Measurements from ENCODE around the gene OR6N1.

OR6N1 gene

DNA sequence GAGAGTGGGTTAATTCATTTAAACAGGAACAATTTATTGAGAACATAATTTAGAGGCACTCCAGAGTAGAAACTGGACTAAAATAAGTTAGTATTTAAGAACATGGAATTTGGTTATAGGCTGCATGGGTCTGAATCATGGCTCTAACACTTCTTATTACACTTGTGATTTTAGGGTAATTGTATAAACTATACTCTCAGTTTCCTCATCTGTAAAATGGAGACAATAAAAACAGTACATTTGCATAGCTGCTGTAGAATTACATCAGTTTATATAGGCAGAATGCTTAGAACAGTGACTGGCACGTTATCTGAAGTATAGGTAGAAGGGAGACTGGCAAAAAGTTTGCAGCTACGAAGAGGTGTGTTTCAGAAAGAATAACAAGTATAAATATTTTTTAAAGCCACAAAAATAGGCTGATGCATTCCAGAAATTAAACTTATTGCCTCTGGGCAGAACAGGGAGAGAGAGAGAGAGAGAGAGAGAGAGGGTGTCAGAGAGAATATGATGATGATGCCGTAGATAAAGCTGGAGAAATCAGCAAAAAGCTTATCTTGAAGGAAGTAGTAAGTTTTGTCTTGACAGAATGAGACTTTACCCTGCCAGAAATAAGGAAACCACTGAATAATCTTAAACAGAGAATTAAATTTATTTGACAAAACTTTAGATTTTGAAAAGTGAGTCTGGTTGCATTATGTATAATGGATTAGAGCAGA, 43.3 kb downstream of the OR6N1 start:
- no peak for DNase-seq (ENCODE audit: low read depth in 2 of 2)
- no peak overlapping the region for H3K4me3 ChIP-seq (replicated peaks in 1 of 2; ENCODE audit: low read depth in 2 of 2, low read length in 2 of 2)
- TF ChIP-seq, protein P1, sequence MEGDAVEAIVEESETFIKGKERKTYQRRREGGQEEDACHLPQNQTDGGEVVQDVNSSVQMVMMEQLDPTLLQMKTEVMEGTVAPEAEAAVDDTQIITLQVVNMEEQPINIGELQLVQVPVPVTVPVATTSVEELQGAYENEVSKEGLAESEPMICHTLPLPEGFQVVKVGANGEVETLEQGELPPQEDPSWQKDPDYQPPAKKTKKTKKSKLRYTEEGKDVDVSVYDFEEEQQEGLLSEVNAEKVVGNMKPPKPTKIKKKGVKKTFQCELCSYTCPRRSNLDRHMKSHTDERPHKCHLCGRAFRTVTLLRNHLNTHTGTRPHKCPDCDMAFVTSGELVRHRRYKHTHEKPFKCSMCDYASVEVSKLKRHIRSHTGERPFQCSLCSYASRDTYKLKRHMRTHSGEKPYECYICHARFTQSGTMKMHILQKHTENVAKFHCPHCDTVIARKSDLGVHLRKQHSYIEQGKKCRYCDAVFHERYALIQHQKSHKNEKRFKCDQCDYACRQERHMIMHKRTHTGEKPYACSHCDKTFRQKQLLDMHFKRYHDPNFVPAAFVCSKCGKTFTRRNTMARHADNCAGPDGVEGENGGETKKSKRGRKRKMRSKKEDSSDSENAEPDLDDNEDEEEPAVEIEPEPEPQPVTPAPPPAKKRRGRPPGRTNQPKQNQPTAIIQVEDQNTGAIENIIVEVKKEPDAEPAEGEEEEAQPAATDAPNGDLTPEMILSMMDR (IDR thresholded peaks at IDR 0.05; ENCODE audit: low read depth, low read length), result no peak

DNA sequence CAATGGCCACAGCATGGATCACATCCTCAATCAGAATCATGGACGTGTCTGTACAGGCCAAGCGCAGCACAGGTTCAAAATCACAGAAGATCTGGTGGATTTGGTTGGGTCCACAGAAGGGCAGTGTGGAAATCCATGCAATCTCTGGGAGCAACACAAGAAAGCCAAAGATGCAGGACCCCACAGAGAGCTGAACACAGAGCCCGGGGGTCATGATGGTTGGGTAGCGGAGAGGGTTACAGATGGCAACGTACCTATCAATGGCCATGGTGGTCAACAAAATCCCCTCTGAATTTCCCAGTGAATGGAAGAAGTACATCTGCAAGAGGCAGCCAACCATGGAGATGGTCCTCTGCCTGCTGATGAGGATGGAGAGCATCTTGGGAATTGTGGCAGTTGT, 47.6 kb downstream of the OR6N1 start:
- H3K4me3 ChIP-seq (replicated peaks in 1 of 2; ENCODE audit: low read depth in 2 of 2, low read length in 2 of 2), result no peak overlapping the region
- no peak for DNase-seq (ENCODE audit: low read depth in 2 of 2)
- TF ChIP-seq, protein P1 (IDR thresholded peaks at IDR 0.05; ENCODE audit: low read depth, low read length), result no peak

DNA sequence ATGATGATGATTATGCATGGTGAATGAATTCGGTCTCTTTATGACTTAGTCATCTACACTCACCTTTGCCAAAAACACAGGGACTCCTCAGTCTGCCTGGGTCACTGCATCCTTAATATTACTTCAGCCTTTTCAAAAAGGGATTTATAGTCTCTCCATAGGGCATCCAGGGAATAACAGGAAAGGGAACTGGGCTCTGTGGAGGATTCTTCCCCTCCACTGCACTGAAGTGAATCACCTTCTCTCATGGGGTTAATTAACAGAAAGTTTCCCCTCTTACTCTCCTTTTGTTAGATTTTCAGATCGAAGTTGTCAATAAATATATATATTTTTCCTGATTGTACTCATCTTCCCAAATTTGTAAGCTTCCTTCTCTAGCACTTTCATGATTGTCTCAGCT, 51.4 kb downstream of the OR6N1 start, which contains the start of gene OR6K3:
Gene OR6K3, minus strand, starts transcription at position 101 of the 400 bp plus-strand sequence. CDS start 2,605 bp downstream, outside the sequence.
- no peak for DNase-seq (ENCODE audit: low read depth in 2 of 2)
- TF ChIP-seq, protein P1 (IDR thresholded peaks at IDR 0.05; ENCODE audit: low read depth, low read length), result no peak

DNA sequence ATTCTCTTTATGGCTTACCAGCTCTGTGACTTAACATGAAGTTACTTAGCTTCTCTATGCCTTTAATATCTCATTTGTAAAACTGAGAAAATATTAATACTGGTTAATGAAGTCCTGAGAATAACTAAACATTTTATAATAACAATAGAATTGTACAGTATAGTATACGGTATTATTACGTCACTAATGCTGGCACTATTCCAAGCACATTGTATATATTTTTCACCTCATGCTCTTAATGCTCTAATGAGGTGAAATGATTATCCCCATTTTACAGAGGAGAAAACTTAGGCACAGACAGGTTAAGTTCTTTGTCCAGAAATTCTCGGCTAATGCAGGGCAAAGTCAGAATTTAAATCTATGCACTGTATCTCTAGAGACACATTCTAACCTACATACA, 52.3 kb downstream of the OR6N1 start:
- TF ChIP-seq, protein P1 (IDR thresholded peaks at IDR 0.05; ENCODE audit: low read depth, low read length), result no peak

More for the DNA sequence above, 51.4 kb downstream of the OR6N1 start, which contains the start of gene OR6K3:
- no peak within 1 kb of the TSS for H3K4me3 ChIP-seq (replicated peaks in 1 of 2; ENCODE audit: low read depth in 2 of 2, low read length in 2 of 2)

DNA sequence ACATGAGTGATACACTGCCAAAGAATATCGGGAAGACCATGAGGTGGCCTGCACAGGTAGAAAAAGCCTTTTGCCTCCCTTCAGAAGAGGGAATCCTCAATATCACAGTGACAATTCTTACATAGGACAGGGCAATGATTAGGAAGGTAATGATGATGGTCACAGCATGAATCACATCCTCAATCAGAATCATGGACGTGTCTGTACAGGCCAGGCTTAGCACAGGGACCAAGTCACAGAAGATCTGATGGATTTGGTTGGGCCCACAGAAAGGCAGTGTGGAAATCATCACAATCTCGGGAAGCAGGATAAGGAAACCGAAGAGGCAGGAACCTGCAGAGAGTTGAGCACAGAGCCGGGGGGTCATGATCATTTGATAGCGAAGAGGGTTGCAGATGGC, 54.7 kb downstream of the OR6N1 start:
- TF ChIP-seq, protein P1 (IDR thresholded peaks at IDR 0.05; ENCODE audit: low read depth, low read length), result no peak
- no peak overlapping the region for H3K4me3 ChIP-seq (replicated peaks in 1 of 2; ENCODE audit: low read depth in 2 of 2, low read length in 2 of 2)
- DNase-seq (ENCODE audit: low read depth in 2 of 2), result no peak

More for the DNA sequence above, 52.3 kb downstream of the OR6N1 start:
- no peak for DNase-seq (ENCODE audit: low read depth in 2 of 2)
- H3K4me3 ChIP-seq (replicated peaks in 1 of 2; ENCODE audit: low read depth in 2 of 2, low read length in 2 of 2), result no peak overlapping the region

DNA sequence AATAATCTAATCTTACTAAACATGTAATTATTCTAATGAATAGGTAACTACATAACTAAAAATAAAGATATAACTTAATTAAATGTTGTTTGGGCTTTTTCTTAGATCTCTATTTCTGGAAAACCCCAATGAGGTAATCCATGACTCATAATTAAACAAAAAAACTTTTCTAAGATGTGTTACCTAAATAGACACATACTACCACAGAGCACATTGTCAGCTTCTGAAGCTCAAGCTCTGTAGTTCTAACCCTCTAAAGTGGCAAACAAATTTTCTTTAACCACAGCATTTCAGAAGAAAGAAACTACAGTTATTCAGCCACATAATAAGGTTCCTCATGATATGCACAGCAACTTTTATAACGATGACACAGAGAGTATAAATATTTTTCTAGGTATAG, 55.7 kb downstream of the OR6N1 start:
- H3K4me3 ChIP-seq (replicated peaks in 1 of 2; ENCODE audit: low read depth in 2 of 2, low read length in 2 of 2), result no peak overlapping the region
- TF ChIP-seq, protein P1 (IDR thresholded peaks at IDR 0.05; ENCODE audit: low read depth, low read length), result no peak
- DNase-seq (ENCODE audit: low read depth in 2 of 2), result no peak

All from cardiac fibroblast (primary cell).